Measurements from ENCODE around the gene MOCS1. TPM values are rescaled to one million over a fixed set of nuclear protein-coding genes. Genes with fewer than 3 reads are reported as not detected.

The MOCS1 gene
- total RNA-seq, 2 experiments from 2014 or later: 6.2 to 6.4 TPM

DNA sequence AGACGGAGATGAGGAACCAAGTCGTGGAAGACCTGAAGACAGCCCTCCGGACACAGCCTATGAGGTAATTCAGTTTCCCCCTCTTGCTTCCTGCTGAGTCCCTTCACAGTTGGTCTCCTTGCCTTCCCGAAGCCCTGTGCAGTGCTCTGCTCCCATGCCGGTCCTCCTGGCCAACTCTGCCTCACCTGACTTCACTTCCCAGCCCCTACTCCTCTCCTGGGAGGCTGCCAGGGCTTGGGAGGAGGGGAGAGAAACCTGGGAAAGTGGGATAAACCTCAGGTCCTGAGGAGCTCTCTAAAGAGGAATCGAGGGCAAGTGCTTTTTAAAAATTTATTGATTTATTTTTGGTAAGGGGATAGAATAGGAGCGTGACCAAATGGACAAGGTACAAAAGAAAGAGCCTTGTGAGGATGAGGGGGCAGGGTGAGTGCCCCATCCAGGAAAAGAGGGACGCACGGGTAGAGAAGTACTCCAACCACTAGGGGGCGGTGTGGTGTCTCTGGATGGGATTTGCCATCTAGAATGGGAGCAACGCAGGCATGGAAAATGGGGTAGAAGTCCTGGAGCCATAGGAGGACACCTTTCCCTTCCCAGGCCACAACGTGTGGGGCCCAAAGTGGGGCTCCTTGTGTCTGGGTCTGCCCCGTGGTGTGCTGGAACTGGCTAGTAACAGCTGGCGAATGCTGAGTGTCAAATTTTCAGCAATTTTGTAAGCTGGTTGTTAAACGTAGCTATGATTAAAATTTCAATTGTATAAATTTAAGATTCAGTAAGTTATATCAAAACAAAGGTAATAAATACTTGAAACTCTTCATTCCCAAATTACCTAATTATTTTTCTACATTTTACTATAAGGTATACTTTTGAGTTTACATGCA, 69.0 kb downstream of the MOCS1 start:
- ChIA-PET POLR2A (interaction anchor here (0.7 kb wide), 1 partner anchor 610 kb away, joined by 3 read pairs; no protein-coding TSS in a partner anchor), CTCF (interaction anchor here (0.5 to 3.9 kb wide), 16 partner anchors 11 to 826 kb away, joined by 3 to 30 read pairs (median 3); no protein-coding TSS in a partner anchor)
- H3K9me3 Mint-ChIP-seq (ENCODE audit: low read depth): no peaks in the 10 kb centered on the region
- no peaks in the 10 kb centered on the region for H3K36me3 Mint-ChIP-seq (ENCODE audit: low read depth)
- DNase-seq (peak; percentile 83), ATAC-seq (peak; percentile 44)
- peaks cover 4% of the 10 kb centered on the region for H3K27me3 Mint-ChIP-seq
- no peak overlapping the region for H3K27ac Mint-ChIP-seq
- no peak overlapping the region for H3K4me3 Mint-ChIP-seq
- intact Hi-C loops (cut with DNase I, micrococcal nuclease): loop anchor here (1.0 to 10.0 kb wide), 3 partner anchors 443 to 520 kb away; no protein-coding TSS in a partner anchor
- H3K4me1 Mint-ChIP-seq: no peaks in the 10 kb centered on the region

DNA sequence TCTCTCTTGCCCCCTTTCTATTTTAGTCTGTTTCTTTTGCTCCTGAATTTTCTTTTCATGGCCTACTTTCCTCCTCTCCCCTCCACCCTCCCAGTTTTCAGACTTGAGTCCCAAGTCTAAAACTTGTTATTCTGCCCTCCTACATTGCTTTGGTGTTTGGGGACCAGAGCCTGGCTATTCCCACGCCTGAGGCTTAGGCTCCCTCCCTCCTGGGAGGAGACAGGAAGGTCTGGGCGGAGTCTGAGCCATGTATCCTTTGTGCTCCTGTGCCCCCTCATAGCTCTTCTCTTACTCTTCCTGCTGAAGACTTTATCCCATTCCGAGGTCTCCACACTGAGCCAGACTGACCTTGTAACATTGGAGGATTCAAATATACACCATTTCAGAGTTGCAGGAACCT, 72.6 kb downstream of the MOCS1 start:
- CTCF ChIA-PET: no interaction called here
- DNase-seq (no peak), ATAC-seq (no peak)
- Mint-ChIP-seq H3K27me3 (peaks cover 7% of the 10 kb centered on the region), H3K4me3 (no peak overlapping the region), H3K36me3 (ENCODE audit: low read depth) (no peaks in the 10 kb centered on the region), H3K27ac (no peak overlapping the region), H3K4me1 (no peaks in the 10 kb centered on the region), H3K9me3 (ENCODE audit: low read depth) (no peaks in the 10 kb centered on the region)
- POLR2A ChIA-PET: no interaction called here
- intact Hi-C loops (cut with DNase I, micrococcal nuclease): loop anchor here (10.0 kb wide), 2 partner anchors 497 to 517 kb away; no protein-coding TSS in a partner anchor

DNA sequence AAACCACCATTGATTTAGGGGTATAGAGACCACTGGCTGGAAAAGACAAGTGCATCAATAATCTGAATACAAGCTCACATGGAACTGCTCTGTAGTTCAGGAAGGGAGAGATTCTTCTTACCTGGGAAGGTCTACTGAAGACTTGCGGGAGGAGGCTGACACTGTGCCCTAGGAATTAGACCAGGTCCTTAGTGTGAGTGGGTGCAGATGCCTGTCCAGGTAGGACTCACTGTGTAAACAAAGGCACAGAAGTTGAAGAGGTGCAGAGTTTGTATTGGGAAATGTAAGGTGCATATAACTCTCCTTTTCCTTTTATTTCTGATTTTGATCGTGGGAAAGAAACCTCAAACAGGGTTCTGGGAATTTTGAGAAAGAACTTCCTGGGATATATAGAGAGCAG, 75.2 kb downstream of the MOCS1 start:
- no peaks in the 10 kb centered on the region for H3K9me3 Mint-ChIP-seq (ENCODE audit: low read depth)
- POLR2A ChIA-PET: no interaction called here
- no peaks in the 10 kb centered on the region for H3K36me3 Mint-ChIP-seq (ENCODE audit: low read depth)
- DNase-seq (no peak), ATAC-seq (no peak)
- intact Hi-C loops (cut with DNase I, micrococcal nuclease): no loop called here
- no peak overlapping the region for H3K27ac Mint-ChIP-seq
- CTCF ChIA-PET: no interaction called here
- H3K27me3 Mint-ChIP-seq: peaks cover 5% of the 10 kb centered on the region
- no peaks in the 10 kb centered on the region for H3K4me1 Mint-ChIP-seq
- H3K4me3 Mint-ChIP-seq: no peak overlapping the region

- intact Hi-C loops (cut with DNase I, micrococcal nuclease): no loop called here
- POLR2A ChIA-PET: no interaction called here
- Mint-ChIP-seq H3K36me3 (ENCODE audit: low read depth) (no peaks in the 10 kb centered on the region), H3K4me3 (no peak overlapping the region), H3K9me3 (ENCODE audit: low read depth) (no peaks in the 10 kb centered on the region), H3K4me1 (no peaks in the 10 kb centered on the region), H3K27me3 (peaks cover 7% of the 10 kb centered on the region), H3K27ac (no peak overlapping the region)
- CTCF ChIA-PET: interaction anchor here (5.2 kb wide), 1 partner anchor 10 kb away, joined by 30 read pairs; no protein-coding TSS in a partner anchor
- ATAC-seq: no peak
- no peak for DNase-seq
Observed at GRCh38 chr6:39855356-39855995, 78.8 kb downstream of the MOCS1 start.

Other genes with a start within 250 kb of the MOCS1 start
- gene KIF6, start 209.1 kb downstream of the MOCS1 start, total RNA-seq: under 1 TPM; 0.43 to 0.49 TPM
- gene DAAM2, start 142.1 kb downstream of the MOCS1 start, total RNA-seq: not detected

Data from activated CD4-positive, alpha-beta T cell treated with anti-CD3 and anti-CD28 coated beads for 36 hours (primary cell).